K562 (cell line): ENCODE measurements around the gene REX1BD. TPM values are rescaled to one million over a fixed set of nuclear protein-coding genes. Genes with fewer than 3 reads are reported as not detected.

Experiments
- BHLHE40 ChIP-seq: IDR thresholded peaks from 2 replicates; pipeline ENCODE4 v1.6.1; 2011; ENCODE audit warnings: low read length, improper control_type of control experiment
- FOXK1 ChIP-seq: sonication (generic); formaldehyde crosslinking; IDR thresholded peaks from 2 replicates; pipeline ENCODE4 v1.8.0; 2022; ENCODE audit warnings: missing genetic modification reagents, mild to moderate bottlenecking, borderline replicate concordance
- ILK ChIP-seq: fragments of 450-650 bp; IDR thresholded peaks from 2 replicates; pipeline ENCODE4 v1.6.1; 2016; ENCODE audit warnings: missing genetic modification characterization, low read depth, mild to moderate bottlenecking, missing compliant biosample characterization, moderate library complexity, borderline replicate concordance
- IRF9 ChIP-seq: fragments of 450-650 bp; IDR thresholded peaks from 2 replicates; pipeline ENCODE4 v1.6.1; 2016; ENCODE audit warnings: missing biosample characterization, missing genetic modification characterization
- MGA ChIP-seq: fragments of 450-650 bp; IDR thresholded peaks from 2 replicates; pipeline ENCODE4 v1.6.1; 2016; ENCODE audit warnings: mild to moderate bottlenecking, moderate library complexity
- NUFIP1 ChIP-seq: fragments of 450-650 bp; IDR thresholded peaks from 2 replicates; pipeline ENCODE4 v1.6.1; 2018; ENCODE audit not compliant: partially characterized antibody
- PCBP1 ChIP-seq: fragments of 200-400 bp; formaldehyde crosslinking; IDR thresholded peaks from 2 replicates; pipeline ENCODE4 v1.6.1; 2018; ENCODE audit warnings: mild to moderate bottlenecking, low read depth, low read length; ENCODE audit not compliant: poor library complexity, severe bottlenecking
- PKNOX1 ChIP-seq: fragments of 450-650 bp; IDR thresholded peaks from 2 replicates; pipeline ENCODE4 v1.6.1; 2016
- ZNF253 ChIP-seq: fragments of 250-450 bp; sonication (Bioruptor Pico); conservative IDR thresholded peaks from 2 replicates; pipeline ENCODE4 v1.6.1; 2021; ENCODE audit warnings: mild to moderate bottlenecking
- polyA plus RNA-seq, 8 experiments: library from polyadenylated mRNA; depleted of rRNA in 4 of 8; stranded (reverse) in 5 of 8; unstranded in 3 of 8; fragments of >200 nt; fragmentation: Nextera tagmentation in 2 of 8; fragmentation: Illumina TruSeq in 1 of 8; extraction: Ambion mirVana in 2 of 8; extraction: Trizol in 1 of 8; gene quantifications; 2 replicates each; pipeline versions ENCODE4 v1.2.1 to v1.2.3, GENCODE V29; 2011 to 2014; ENCODE audit warnings: inconsistent platforms in 1 of 8, missing spikeins in 1 of 8
- total RNA-seq, 7 experiments: library from RNA; depleted of rRNA in 6 of 7; stranded (reverse); fragments of >200 nt in 6 of 7; fragmentation: Illumina TruSeq in 2 of 7; extraction: Trizol in 2 of 7; gene quantifications; 2 replicates each; pipeline versions ENCODE4 v1.2.1 to v1.2.3, GENCODE V29; 2011 to 2021; ENCODE audit warnings: low replicate concordance in 1 of 7

Gene REX1BD
- total and polyA plus RNA-seq, 9 of the 15 experiments (the other 6 are each of a cell fraction or from before 2014, with no cell fraction given) = 1.9 to 136 (median 13.8) TPM

GRCh38 chr19:18571564-18572344, 16.8 kb upstream of the REX1BD start, which contains the start of gene UBA52 (continued):
- no peak for TF ChIP-seq IRF9
- peak; percentile 35; the same call in 1 of the 2 replicates for TF ChIP-seq PKNOX1
- no peak for TF ChIP-seq ZNF253
- peak; percentile 74; the same call in 1 of the 2 replicates for TF ChIP-seq FOXK1
- peak; percentile 94 for TF ChIP-seq BHLHE40
- TF ChIP-seq ILK (tag) = no peak
- no peak for TF ChIP-seq NUFIP1
- TF ChIP-seq PCBP1 = no peak
- peak; percentile 60 for TF ChIP-seq MGA
